Measurements from ENCODE around the gene LIN7A.

- TF ChIP-seq CTCF (conservative IDR thresholded peaks at IDR 0.05; ENCODE audit: low read depth, low read length), result no peak
- TF ChIP-seq RFX5 (IDR thresholded peaks at IDR 0.05; ENCODE audit: low read depth, low read length), result no peak
- TF ChIP-seq POLR2A (IDR thresholded peaks at IDR 0.05; ENCODE audit: low read depth, low read length), result no peak
- no peak for TF ChIP-seq RAD21 (IDR thresholded peaks at IDR 0.05; ENCODE audit: low read length)
These were observed 12.5 kb downstream of the LIN7A start for GRCh38 chr12:80925237-80925636.

All from IMR-90 (cell line).